ENCODE measurements around the gene LNP1.

Gene LNP1

DNA sequence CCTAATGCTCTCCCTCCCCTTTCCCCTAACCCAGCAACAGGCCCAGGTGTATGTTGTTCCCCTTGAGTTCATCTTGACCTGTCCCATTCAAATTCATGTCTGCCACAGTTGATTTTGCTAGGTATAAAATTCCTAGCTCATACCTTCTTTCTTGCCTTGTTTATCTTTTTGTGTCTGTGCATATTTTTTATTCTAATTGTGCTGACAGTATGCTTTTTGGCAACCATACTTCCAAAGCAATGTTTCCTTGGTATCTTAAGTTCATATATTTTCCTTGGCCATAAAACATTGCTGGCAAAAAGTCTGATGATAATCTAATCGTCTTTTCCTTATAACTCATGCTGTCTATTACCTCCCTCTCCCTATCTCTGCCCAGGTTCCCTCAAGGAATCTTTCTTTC, 15.5 kb downstream of the LNP1 start:
- H3K36me3 ChIP-seq (ENCODE audit: insufficient read depth, low read length) = no peaks in the 10 kb centered on the region
- no peak overlapping the region for H3K4me3 ChIP-seq (ENCODE audit: low read length)
- H3K4me1 ChIP-seq (ENCODE audit: control insufficient read depth, insufficient read depth, low read length) = no peaks in the 10 kb centered on the region
- H3K4me2 ChIP-seq (ENCODE audit: low read length) = no peak overlapping the region
- no peak overlapping the region for H3K9ac ChIP-seq (ENCODE audit: low read depth, low read length)
- no peaks in the 10 kb centered on the region for H3K9me3 ChIP-seq (replicated peaks; ENCODE audit: low read length)
- no peaks in the 10 kb centered on the region for H3K27me3 ChIP-seq (ENCODE audit: control insufficient read depth, insufficient read depth, low read length)

DNA sequence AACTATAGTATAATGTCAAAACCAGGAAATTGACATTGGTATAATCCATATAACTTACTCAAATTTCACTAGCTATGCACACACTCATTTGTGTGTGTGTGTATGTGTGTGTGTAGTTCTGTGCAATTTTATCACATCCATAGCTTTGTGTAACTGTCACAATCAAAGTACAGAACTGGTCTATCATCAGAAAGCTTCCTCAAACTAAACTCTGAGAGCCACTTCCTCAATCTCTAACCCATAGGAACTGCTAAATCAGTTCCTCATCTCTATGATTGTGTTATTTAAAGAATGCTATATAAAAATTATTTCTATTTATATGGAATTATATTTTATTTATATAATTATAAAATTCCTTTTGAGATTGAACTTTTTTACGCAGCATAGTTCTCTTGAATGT, 18.1 kb downstream of the LNP1 start:
- Histone ChIP-seq H3K4me1 (ENCODE audit: control insufficient read depth, insufficient read depth, low read length) (no peaks in the 10 kb centered on the region), H3K36me3 (ENCODE audit: insufficient read depth, low read length) (no peaks in the 10 kb centered on the region), H3K9ac (ENCODE audit: low read depth, low read length) (no peak overlapping the region), H3K9me3 (replicated peaks; ENCODE audit: low read length) (no peaks in the 10 kb centered on the region), H3K27me3 (ENCODE audit: control insufficient read depth, insufficient read depth, low read length) (no peaks in the 10 kb centered on the region), H3K4me3 (ENCODE audit: low read length) (no peak overlapping the region), H3K4me2 (ENCODE audit: low read length) (no peak overlapping the region)

DNA sequence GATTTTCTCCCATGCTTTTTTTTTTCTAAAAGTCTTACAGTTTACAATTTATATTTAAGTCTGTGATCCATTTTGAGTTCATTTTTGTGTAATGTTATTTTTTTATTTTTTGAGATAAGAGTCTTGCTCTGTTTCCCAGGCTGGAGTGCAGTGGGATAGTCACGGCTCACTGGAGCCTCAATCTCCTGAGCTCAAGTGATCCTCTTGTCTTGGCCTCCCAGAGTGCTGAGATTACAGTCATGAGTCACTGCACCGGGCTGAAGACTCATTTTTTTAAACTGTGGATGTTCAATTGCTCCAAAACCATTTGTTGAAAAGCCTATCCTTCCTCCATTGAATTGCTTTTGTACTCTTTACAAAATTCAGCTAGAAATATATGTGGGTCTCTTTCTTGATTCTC, 19.5 kb downstream of the LNP1 start:
- H3K4me3 ChIP-seq (ENCODE audit: low read length) = no peak overlapping the region
- H3K36me3 ChIP-seq (ENCODE audit: insufficient read depth, low read length) = no peaks in the 10 kb centered on the region
- no peaks in the 10 kb centered on the region for H3K27me3 ChIP-seq (ENCODE audit: control insufficient read depth, insufficient read depth, low read length)
- no peak overlapping the region for H3K4me2 ChIP-seq (ENCODE audit: low read length)
- no peaks in the 10 kb centered on the region for H3K4me1 ChIP-seq (ENCODE audit: control insufficient read depth, insufficient read depth, low read length)
- no peak overlapping the region for H3K9ac ChIP-seq (ENCODE audit: low read depth, low read length)
- H3K9me3 ChIP-seq (replicated peaks; ENCODE audit: low read length) = no peaks in the 10 kb centered on the region

DNA sequence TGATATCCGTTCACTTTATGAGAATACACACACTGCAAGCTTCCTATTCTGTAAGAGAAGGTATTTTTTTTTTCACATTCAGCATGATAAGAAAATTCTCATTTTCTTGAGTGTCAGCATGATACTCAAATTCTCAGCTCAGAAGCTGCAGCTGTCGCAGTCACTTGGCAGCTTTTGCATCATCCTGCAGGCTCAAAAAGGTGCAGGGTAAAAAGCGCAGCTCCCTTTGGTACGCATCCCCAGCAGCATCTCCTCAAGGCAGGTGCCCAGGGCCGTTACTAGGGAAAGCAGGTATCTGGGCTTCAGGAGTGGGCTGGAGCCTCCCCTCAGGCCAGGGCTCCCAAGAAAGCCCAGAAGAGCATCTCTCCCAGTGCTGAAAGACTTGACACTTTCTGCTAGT, 22.3 kb downstream of the LNP1 start:
- no peak overlapping the region for H3K4me2 ChIP-seq (ENCODE audit: low read length)
- H3K4me3 ChIP-seq (ENCODE audit: low read length) = no peak overlapping the region
- H3K4me1 ChIP-seq (ENCODE audit: control insufficient read depth, insufficient read depth, low read length) = no peaks in the 10 kb centered on the region
- no peak overlapping the region for H3K9ac ChIP-seq (ENCODE audit: low read depth, low read length)
- no peaks in the 10 kb centered on the region for H3K36me3 ChIP-seq (ENCODE audit: insufficient read depth, low read length)
- no peaks in the 10 kb centered on the region for H3K9me3 ChIP-seq (replicated peaks; ENCODE audit: low read length)
- H3K27me3 ChIP-seq (ENCODE audit: control insufficient read depth, insufficient read depth, low read length) = no peaks in the 10 kb centered on the region

DNA sequence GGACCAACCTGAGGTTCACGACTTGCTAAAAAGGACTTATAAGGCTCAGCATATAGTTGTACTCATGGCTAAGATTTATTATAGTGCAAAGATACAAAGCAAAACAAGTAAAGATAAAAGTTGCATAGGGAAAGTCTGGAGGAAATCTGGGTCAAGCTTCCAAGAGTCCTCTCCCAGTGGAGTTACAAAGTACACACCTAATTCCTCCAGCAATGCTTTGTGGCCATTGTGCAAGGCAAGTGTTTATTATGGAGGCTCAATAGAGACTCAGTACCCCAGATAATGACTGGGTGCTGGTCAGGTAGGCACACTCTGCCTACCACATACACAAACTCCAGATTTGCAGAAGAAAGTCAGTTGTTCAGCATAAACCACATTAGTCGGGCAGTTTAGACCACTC, 22.9 kb downstream of the LNP1 start:
- no peaks in the 10 kb centered on the region for H3K36me3 ChIP-seq (ENCODE audit: insufficient read depth, low read length)
- no peaks in the 10 kb centered on the region for H3K27me3 ChIP-seq (ENCODE audit: control insufficient read depth, insufficient read depth, low read length)
- H3K9me3 ChIP-seq (replicated peaks; ENCODE audit: low read length) = no peaks in the 10 kb centered on the region
- H3K4me2 ChIP-seq (ENCODE audit: low read length) = no peak overlapping the region
- H3K4me1 ChIP-seq (ENCODE audit: control insufficient read depth, insufficient read depth, low read length) = no peaks in the 10 kb centered on the region
- no peak overlapping the region for H3K9ac ChIP-seq (ENCODE audit: low read depth, low read length)
- no peak overlapping the region for H3K4me3 ChIP-seq (ENCODE audit: low read length)

DNA sequence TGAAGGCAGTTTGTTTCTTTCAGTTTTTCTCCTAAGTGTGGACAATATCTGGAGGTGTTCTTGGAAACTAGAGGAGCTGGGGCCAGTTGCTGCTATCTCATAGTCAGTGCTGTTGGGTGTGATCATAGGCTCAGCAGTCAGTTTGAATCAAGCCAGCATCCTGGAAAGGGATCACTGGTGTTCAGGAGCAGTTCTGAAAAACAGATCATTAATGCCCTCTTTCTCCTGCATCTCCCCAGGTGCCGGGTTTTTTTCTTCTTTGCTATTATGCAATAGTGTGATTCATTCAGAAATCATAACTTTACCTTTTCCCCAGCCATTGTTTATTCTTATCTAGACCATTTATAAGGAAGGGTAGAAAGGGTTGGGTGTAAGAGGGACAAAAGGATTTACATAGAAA, 24.0 kb downstream of the LNP1 start:
- H3K4me2 ChIP-seq (ENCODE audit: low read length) = no peak overlapping the region
- H3K36me3 ChIP-seq (ENCODE audit: insufficient read depth, low read length) = no peaks in the 10 kb centered on the region
- no peaks in the 10 kb centered on the region for H3K4me1 ChIP-seq (ENCODE audit: control insufficient read depth, insufficient read depth, low read length)
- H3K27me3 ChIP-seq (ENCODE audit: control insufficient read depth, insufficient read depth, low read length) = no peaks in the 10 kb centered on the region
- H3K9ac ChIP-seq (ENCODE audit: low read depth, low read length) = no peak overlapping the region
- H3K9me3 ChIP-seq (replicated peaks; ENCODE audit: low read length) = no peaks in the 10 kb centered on the region
- H3K4me3 ChIP-seq (ENCODE audit: low read length) = no peak overlapping the region

DNA sequence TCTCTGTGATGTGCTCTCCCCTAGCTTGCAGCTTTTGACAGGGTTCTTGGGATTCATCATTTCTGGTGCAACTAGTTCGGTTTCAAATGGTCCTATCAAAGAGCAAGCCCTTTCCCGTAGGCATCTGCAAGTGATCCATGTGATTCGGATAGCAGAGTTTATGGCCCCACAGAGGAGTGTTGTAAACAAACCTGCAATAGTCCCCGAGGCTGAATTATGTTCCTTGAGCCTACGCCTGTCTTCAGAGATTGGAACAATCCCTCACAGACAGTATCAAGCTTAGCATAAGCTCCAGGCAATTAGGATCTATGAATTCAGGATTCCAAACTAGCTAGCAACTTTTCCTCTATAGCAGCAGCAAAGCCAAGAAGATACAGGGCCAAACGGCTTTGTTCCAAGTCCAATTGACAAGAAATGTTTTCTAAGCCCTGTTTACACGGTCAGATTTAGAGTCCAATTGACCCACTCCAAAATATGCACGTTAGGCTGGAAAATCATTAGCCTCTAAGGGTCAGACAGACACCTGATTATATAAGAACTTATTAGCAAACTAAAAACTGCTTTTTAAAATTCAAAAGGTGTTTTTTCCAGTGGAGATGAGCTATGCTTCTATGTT, 24.8 kb downstream of the LNP1 start:
- Histone ChIP-seq H3K4me2 (ENCODE audit: low read length) (no peak overlapping the region), H3K9me3 (replicated peaks; ENCODE audit: low read length) (no peaks in the 10 kb centered on the region), H3K9ac (ENCODE audit: low read depth, low read length) (no peak overlapping the region), H3K27me3 (ENCODE audit: control insufficient read depth, insufficient read depth, low read length) (no peaks in the 10 kb centered on the region), H3K36me3 (ENCODE audit: insufficient read depth, low read length) (no peaks in the 10 kb centered on the region), H3K4me3 (ENCODE audit: low read length) (no peak overlapping the region), H3K4me1 (ENCODE audit: control insufficient read depth, insufficient read depth, low read length) (no peaks in the 10 kb centered on the region)

DNA sequence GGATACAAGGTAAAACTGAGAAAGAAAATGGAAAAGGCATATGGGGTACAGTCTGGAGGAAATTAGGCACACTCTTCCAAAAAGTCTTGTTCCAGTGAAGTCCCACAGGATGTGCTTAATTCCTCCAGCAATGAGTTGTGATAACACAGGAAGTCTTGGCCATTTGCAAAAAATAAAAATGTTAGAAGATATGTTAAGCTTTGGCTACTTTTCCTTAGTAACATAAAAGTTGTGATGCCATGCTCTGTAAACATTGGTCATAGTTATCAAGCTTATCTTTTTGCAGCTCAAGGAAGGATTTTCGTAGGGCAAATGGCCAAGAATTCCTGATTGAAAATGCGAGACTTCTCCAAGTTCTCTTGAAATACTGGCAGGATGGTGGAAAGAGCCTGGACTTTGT, 26.4 kb downstream of the LNP1 start:
- H3K4me1 ChIP-seq (ENCODE audit: control insufficient read depth, insufficient read depth, low read length) = no peaks in the 10 kb centered on the region
- no peaks in the 10 kb centered on the region for H3K36me3 ChIP-seq (ENCODE audit: insufficient read depth, low read length)
- no peak overlapping the region for H3K4me3 ChIP-seq (ENCODE audit: low read length)
- no peaks in the 10 kb centered on the region for H3K27me3 ChIP-seq (ENCODE audit: control insufficient read depth, insufficient read depth, low read length)
- H3K9ac ChIP-seq (ENCODE audit: low read depth, low read length) = no peak overlapping the region
- no peaks in the 10 kb centered on the region for H3K9me3 ChIP-seq (replicated peaks; ENCODE audit: low read length)
- no peak overlapping the region for H3K4me2 ChIP-seq (ENCODE audit: low read length)

DNA sequence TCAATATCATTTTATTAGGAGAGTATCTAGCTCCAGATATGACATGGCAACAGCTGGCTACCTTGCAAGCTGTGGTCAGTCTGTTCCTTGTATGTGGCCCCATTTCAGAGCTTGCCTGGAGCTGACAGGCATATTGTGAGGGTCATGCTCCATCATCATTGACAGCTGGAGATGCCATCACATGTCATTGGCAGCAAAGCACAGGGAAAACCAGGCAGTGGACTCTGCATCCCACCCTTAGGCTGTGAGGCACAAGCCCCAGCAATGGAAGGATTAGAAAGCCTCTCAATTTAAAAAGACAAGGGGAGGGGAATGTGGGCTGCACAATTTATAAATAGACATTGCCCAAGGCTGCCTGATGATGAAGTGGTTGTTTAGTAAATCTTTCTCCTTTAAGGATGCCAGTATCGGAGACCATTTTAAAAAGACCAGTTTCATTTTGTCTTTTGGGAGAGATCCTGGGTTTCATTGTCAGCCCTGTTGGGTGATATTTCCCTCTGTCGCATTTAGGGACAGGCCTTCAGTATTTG, 27.9 kb downstream of the LNP1 start:
- H3K4me1 ChIP-seq (ENCODE audit: control insufficient read depth, insufficient read depth, low read length) = no peaks in the 10 kb centered on the region
- no peaks in the 10 kb centered on the region for H3K27me3 ChIP-seq (ENCODE audit: control insufficient read depth, insufficient read depth, low read length)
- no peaks in the 10 kb centered on the region for H3K9me3 ChIP-seq (replicated peaks; ENCODE audit: low read length)
- H3K4me3 ChIP-seq (ENCODE audit: low read length) = no peak overlapping the region
- no peaks in the 10 kb centered on the region for H3K36me3 ChIP-seq (ENCODE audit: insufficient read depth, low read length)
- no peak overlapping the region for H3K9ac ChIP-seq (ENCODE audit: low read depth, low read length)
- no peak overlapping the region for H3K4me2 ChIP-seq (ENCODE audit: low read length)

DNA sequence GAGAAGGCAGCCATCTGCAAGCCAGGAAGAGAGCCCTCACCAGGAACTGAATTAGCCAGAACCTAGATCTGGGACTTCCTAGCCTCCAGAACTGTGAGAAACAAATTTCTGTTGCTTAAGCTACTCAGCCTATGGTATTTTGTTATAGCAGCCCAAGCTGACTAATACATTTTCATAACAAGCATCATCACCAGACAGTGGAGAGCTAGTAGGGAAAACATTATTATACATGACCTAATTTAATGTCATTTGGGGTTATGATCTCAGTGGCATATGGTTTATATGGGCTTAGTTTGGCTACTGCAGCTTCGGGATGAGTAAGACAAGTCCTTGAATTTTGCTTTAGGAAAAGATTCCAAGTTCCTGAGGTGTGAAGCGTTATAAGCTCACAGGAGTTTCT, 35.6 kb downstream of the LNP1 start:
- no peaks in the 10 kb centered on the region for H3K36me3 ChIP-seq (ENCODE audit: insufficient read depth, low read length)
- H3K27me3 ChIP-seq (ENCODE audit: control insufficient read depth, insufficient read depth, low read length) = no peaks in the 10 kb centered on the region
- H3K4me3 ChIP-seq (ENCODE audit: low read length) = no peak overlapping the region
- no peaks in the 10 kb centered on the region for H3K9me3 ChIP-seq (replicated peaks; ENCODE audit: low read length)
- no peaks in the 10 kb centered on the region for H3K4me1 ChIP-seq (ENCODE audit: control insufficient read depth, insufficient read depth, low read length)
- H3K4me2 ChIP-seq (ENCODE audit: low read length) = no peak overlapping the region
- H3K9ac ChIP-seq (ENCODE audit: low read depth, low read length) = no peak overlapping the region

DNA sequence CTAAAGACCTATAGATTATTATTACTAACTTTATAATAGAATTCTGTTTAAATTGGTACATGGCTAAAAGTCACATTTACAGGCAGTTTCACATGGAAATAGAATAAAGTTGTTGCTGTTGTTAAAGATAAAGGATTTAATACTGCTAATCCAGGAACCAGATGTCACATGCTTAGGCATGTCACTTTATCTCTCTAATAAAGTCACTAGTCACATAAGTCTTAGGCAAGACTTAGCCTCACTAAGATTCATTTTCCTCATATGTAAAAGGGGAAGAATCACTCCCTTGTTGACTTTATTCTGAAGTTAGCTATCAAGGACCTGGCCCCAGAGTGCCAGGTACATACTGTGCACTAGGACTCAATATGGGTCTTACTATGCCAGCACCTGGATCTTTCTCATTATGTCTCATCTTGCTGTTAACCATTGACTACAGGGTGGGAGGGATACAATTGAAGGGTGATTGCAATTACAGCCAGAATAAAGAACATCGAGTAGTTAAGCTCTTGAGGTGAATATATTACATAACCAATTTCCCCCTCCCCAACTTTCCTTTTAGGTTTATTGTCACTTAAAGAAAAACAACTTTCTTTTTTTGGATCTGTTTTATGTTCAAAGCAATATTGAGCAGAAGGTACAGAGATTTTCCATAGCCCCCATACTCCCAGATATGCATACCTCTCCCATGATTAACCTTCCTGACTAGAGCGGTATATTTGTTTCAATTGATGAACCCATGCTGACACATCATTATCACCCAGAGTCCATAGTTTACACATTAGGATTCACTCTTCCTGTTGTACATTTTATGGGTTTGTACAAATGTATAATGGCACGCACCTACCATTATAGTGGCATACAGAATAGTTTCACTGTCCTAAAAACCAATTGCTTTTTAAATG, 36.6 kb downstream of the LNP1 start:
- Histone ChIP-seq H3K4me2 (ENCODE audit: low read length) (no peak overlapping the region), H3K4me1 (ENCODE audit: control insufficient read depth, insufficient read depth, low read length) (no peaks in the 10 kb centered on the region), H3K9ac (ENCODE audit: low read depth, low read length) (no peak overlapping the region), H3K36me3 (ENCODE audit: insufficient read depth, low read length) (no peaks in the 10 kb centered on the region), H3K9me3 (replicated peaks; ENCODE audit: low read length) (no peaks in the 10 kb centered on the region), H3K4me3 (ENCODE audit: low read length) (no peak overlapping the region), H3K27me3 (ENCODE audit: control insufficient read depth, insufficient read depth, low read length) (no peaks in the 10 kb centered on the region)

DNA sequence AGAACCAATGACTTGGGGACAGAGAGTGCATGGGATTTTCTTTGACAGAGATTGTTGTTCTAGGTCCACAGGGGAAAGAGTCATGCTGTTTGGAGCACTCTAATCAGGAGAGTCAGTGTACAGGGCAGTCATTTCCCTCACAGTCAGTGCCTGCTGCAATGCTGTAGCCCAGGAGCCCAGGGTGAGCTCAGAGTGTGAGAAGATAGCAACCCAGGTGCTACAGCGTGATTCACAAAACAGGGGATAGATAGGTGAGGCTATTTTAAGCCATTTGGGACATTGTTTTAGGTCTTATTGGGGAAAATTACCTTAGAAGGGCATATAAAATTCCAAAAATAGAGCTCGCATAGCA, 37.3 kb downstream of the LNP1 start:
- Histone ChIP-seq H3K4me1 (ENCODE audit: control insufficient read depth, insufficient read depth, low read length) (no peaks in the 10 kb centered on the region), H3K27me3 (ENCODE audit: control insufficient read depth, insufficient read depth, low read length) (no peaks in the 10 kb centered on the region), H3K4me2 (ENCODE audit: low read length) (no peak overlapping the region), H3K9ac (ENCODE audit: low read depth, low read length) (no peak overlapping the region), H3K36me3 (ENCODE audit: insufficient read depth, low read length) (no peaks in the 10 kb centered on the region), H3K9me3 (replicated peaks; ENCODE audit: low read length) (no peaks in the 10 kb centered on the region), H3K4me3 (ENCODE audit: low read length) (no peak overlapping the region)
